Measurements from ENCODE around the gene TMEM151B.

TMEM151B gene

GRCh38 chr6:44250718-44251123 lies 19.5 kb upstream of the TMEM151B start:
- no peak for DNase-seq (ENCODE audit: low spot score)

GRCh38 chr6:44251576-44252524 lies 18.4 kb upstream of the TMEM151B start:
- no peak for DNase-seq (ENCODE audit: low spot score)

- DNase-seq (ENCODE audit: low spot score): peak; percentile 60
These were observed 16.7 kb upstream of the TMEM151B start for GRCh38 chr6:44253307-44254101.

GRCh38 chr6:44254191-44255104 lies 15.8 kb upstream of the TMEM151B start:
- no peak for DNase-seq (ENCODE audit: low spot score)

- DNase-seq (ENCODE audit: low spot score): no peak
These were observed 15.0 kb upstream of the TMEM151B start for GRCh38 chr6:44255105-44255808.

- DNase-seq (ENCODE audit: low spot score): no peak
These were observed 14.1 kb upstream of the TMEM151B start for GRCh38 chr6:44255871-44256774.

GRCh38 chr6:44256775-44257024 lies 13.6 kb upstream of the TMEM151B start:
- DNase-seq (ENCODE audit: low spot score): no peak

- DNase-seq (ENCODE audit: low spot score): peak; percentile 66
These were observed 13.1 kb upstream of the TMEM151B start, which contains the start of gene SLC35B2 for GRCh38 chr6:44257025-44257752. Gene SLC35B2, minus strand, starts transcription at chr6:44257528. Its CDS starts 118 bp downstream, at chr6:44257410.

- DNase-seq (ENCODE audit: low spot score): no peak
These were observed 12.4 kb upstream of the TMEM151B start for GRCh38 chr6:44257753-44258324.

GRCh38 chr6:44258325-44258863 lies 11.9 kb upstream of the TMEM151B start:
- DNase-seq (ENCODE audit: low spot score): no peak

- no peak for DNase-seq (ENCODE audit: low spot score)
These were observed 11.3 kb upstream of the TMEM151B start for GRCh38 chr6:44258921-44259320.

- DNase-seq (ENCODE audit: low spot score): no peak
These were observed 10.2 kb upstream of the TMEM151B start for GRCh38 chr6:44260011-44260410.

- DNase-seq (ENCODE audit: low spot score): no peak
These were observed 9.6 kb upstream of the TMEM151B start for GRCh38 chr6:44260451-44261297.

- DNase-seq (ENCODE audit: low spot score): no peak
These were observed 8.7 kb upstream of the TMEM151B start for GRCh38 chr6:44261581-44261980.

GRCh38 chr6:44262467-44263353 lies 7.5 kb upstream of the TMEM151B start:
- no peak for DNase-seq (ENCODE audit: low spot score)

- peak; percentile 49 for DNase-seq (ENCODE audit: low spot score)
These were observed 6.7 kb upstream of the TMEM151B start for GRCh38 chr6:44263354-44264100.
